Erythroblast (primary cell): ENCODE data around the gene AMFR.

Experiments
- GATA1 ChIP-seq: IDR thresholded peaks from 2 replicates; pipeline ENCODE4 v1.6.1; 2011; ENCODE audit warnings: low read depth, mild to moderate bottlenecking, control low read depth, low read length, moderate library complexity
- POLR2A ChIP-seq: IDR thresholded peaks from 2 replicates; pipeline ENCODE4 v1.6.1; 2011; ENCODE audit warnings: mild to moderate bottlenecking, low read length

GRCh38 chr16:56337131-56337857, 88.1 kb downstream of the AMFR start:
- TF ChIP-seq POLR2A: no peak
- TF ChIP-seq GATA1: no peak
